Measurements from ENCODE around the gene SLK.

SLK gene

DNA sequence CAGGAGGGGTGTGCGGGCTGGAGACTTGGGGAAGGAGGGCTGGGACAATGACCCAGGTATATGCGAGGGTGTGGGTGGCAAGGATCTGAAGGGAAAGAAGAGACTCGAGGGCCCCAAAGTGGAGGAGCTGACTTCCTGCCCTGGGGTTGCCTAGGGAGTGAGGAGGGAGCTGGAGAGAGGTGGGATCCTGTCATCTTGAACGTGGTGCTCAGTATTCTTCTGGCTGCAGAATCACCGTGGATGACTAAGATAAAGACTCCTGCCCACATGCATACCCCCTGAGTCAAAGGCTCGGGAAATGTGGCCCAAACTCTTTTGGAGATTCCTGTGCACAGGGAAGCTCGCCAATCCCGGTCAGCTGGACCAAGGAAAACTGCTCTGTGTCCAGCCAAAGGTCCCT is 87.5 kb downstream of the SLK start:
- no peaks in the 10 kb centered on the region for H3K36me3 ChIP-seq (replicated peaks; ENCODE audit: low read depth, low read length)
- no peak overlapping the region for H2AFZ ChIP-seq (ENCODE audit: low read depth, low read length)
- no peak overlapping the region for H3K4me3 ChIP-seq (ENCODE audit: low read length)
- no peak overlapping the region for H3K4me2 ChIP-seq (ENCODE audit: low read length)
- no peak overlapping the region for H3K27ac ChIP-seq (ENCODE audit: low read length)
- TF ChIP-seq, protein P1, sequence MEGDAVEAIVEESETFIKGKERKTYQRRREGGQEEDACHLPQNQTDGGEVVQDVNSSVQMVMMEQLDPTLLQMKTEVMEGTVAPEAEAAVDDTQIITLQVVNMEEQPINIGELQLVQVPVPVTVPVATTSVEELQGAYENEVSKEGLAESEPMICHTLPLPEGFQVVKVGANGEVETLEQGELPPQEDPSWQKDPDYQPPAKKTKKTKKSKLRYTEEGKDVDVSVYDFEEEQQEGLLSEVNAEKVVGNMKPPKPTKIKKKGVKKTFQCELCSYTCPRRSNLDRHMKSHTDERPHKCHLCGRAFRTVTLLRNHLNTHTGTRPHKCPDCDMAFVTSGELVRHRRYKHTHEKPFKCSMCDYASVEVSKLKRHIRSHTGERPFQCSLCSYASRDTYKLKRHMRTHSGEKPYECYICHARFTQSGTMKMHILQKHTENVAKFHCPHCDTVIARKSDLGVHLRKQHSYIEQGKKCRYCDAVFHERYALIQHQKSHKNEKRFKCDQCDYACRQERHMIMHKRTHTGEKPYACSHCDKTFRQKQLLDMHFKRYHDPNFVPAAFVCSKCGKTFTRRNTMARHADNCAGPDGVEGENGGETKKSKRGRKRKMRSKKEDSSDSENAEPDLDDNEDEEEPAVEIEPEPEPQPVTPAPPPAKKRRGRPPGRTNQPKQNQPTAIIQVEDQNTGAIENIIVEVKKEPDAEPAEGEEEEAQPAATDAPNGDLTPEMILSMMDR (IDR thresholded peaks at IDR 0.05; ENCODE audit: low read depth, low read length), result no peak
- no peak for TF ChIP-seq EZH2phosphoT487 (IDR thresholded peaks at IDR 0.05; ENCODE audit: low read depth)
- H4K20me1 ChIP-seq (ENCODE audit: insufficient read depth, low read length), result no peaks in the 10 kb centered on the region
- H3K4me1 ChIP-seq (ENCODE audit: low read length), result no peaks in the 10 kb centered on the region
- H3K9ac ChIP-seq (ENCODE audit: low read length), result no peak overlapping the region
- no peaks in the 10 kb centered on the region for H3K27me3 ChIP-seq (ENCODE audit: low read depth, low read length)
- H3K9me3 ChIP-seq (ENCODE audit: insufficient read depth, low read length), result no peaks in the 10 kb centered on the region
- H3K79me2 ChIP-seq (ENCODE audit: low read length), result no peaks in the 10 kb centered on the region

DNA sequence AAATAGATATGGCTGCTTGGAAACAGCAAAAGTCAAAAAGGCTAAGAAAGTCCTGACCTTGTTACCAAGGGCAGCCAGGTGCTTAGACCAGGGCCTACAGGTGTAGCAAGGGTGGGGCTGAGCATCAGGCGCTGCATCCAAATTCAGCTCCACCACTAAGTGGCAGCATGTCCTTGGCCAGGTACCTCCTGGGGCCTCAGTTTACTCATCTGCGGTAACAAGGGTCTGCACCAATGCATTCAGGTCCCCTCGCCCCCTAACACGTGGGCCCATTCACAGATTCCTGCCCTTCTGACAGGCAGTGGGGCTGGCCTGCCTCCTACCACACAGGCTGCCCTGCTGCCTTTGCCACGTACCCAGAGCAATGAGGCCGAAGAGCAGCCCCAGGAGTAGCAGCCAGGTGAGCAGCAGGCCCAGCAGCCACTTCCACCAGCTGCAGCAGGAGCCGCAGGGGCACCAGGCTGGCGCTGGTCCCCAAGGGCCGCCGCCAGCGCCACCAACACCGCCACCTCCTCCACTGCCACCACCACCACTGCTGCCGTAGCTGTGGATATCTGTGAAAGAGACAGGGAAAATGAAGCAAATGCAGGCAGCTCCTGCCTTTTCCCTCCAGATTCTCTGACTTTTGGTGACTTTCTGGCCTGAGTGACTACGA is 89.8 kb downstream of the SLK start:
- no peaks in the 10 kb centered on the region for H3K9me3 ChIP-seq (ENCODE audit: insufficient read depth, low read length)
- no peak overlapping the region for H3K4me3 ChIP-seq (ENCODE audit: low read length)
- no peak overlapping the region for H3K27ac ChIP-seq (ENCODE audit: low read length)
- no peaks in the 10 kb centered on the region for H3K36me3 ChIP-seq (replicated peaks; ENCODE audit: low read depth, low read length)
- no peaks in the 10 kb centered on the region for H4K20me1 ChIP-seq (ENCODE audit: insufficient read depth, low read length)
- no peaks in the 10 kb centered on the region for H3K79me2 ChIP-seq (ENCODE audit: low read length)
- no peak for TF ChIP-seq EZH2phosphoT487 (IDR thresholded peaks at IDR 0.05; ENCODE audit: low read depth)
- TF ChIP-seq, protein P1 (IDR thresholded peaks at IDR 0.05; ENCODE audit: low read depth, low read length), result no peak
- no peaks in the 10 kb centered on the region for H3K27me3 ChIP-seq (ENCODE audit: low read depth, low read length)
- no peak overlapping the region for H2AFZ ChIP-seq (ENCODE audit: low read depth, low read length)
- no peak overlapping the region for H3K4me2 ChIP-seq (ENCODE audit: low read length)
- no peaks in the 10 kb centered on the region for H3K4me1 ChIP-seq (ENCODE audit: low read length)
- no peak overlapping the region for H3K9ac ChIP-seq (ENCODE audit: low read length)

DNA sequence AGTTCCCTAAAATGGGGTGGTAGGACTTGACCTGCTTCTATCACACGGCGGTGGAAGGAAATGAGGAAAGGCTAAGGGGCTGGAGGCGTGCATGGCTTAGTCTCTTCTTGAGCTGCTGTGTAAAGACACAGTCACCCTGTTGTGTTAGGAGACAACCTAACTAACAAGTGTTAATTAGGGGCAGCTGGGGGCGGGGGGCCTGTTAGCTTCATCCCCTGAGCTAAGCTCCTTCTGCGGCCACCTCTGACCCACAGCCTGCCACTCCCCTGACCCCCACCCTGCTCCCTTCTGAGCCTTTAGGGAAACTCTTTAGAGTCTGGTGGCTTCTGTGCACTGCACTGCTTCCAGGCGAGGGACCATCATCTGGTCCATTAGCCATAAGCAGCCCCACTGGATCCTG is 90.8 kb downstream of the SLK start:
- Histone ChIP-seq H3K36me3 (replicated peaks; ENCODE audit: low read depth, low read length) (no peaks in the 10 kb centered on the region), H2AFZ (ENCODE audit: low read depth, low read length) (no peak overlapping the region), H3K4me1 (ENCODE audit: low read length) (no peaks in the 10 kb centered on the region), H3K27me3 (ENCODE audit: low read depth, low read length) (no peaks in the 10 kb centered on the region), H4K20me1 (ENCODE audit: insufficient read depth, low read length) (no peaks in the 10 kb centered on the region), H3K9ac (ENCODE audit: low read length) (no peak overlapping the region), H3K79me2 (ENCODE audit: low read length) (no peaks in the 10 kb centered on the region), H3K27ac (ENCODE audit: low read length) (no peak overlapping the region), H3K4me2 (ENCODE audit: low read length) (no peak overlapping the region), H3K9me3 (ENCODE audit: insufficient read depth, low read length) (no peaks in the 10 kb centered on the region), H3K4me3 (ENCODE audit: low read length) (no peak overlapping the region)
- no peak for TF ChIP-seq EZH2phosphoT487 (IDR thresholded peaks at IDR 0.05; ENCODE audit: low read depth)
- TF ChIP-seq, protein P1 (IDR thresholded peaks at IDR 0.05; ENCODE audit: low read depth, low read length), result no peak

DNA sequence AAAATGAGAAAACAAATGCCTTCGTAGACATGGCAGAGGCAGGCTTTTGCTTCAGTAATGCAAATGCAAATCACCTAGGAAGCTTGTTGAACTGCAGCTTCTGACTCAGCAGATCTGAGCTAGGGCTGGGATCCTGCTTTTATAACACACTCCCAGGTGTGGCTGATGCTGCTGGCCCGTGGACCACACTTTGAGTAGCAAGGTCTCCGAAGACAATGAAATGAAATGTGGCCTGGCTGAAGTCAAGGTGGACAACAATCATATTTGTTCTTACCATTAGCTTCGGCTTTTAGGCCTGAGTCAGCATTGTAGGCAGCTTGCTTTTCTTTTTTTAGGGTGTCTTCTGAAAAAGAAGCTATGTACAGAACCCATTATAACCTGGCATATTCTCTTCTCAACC is 92.4 kb downstream of the SLK start:
- Histone ChIP-seq H3K9me3 (ENCODE audit: insufficient read depth, low read length) (no peaks in the 10 kb centered on the region), H3K4me2 (ENCODE audit: low read length) (no peak overlapping the region), H3K9ac (ENCODE audit: low read length) (no peak overlapping the region), H3K4me3 (ENCODE audit: low read length) (no peak overlapping the region), H4K20me1 (ENCODE audit: insufficient read depth, low read length) (no peaks in the 10 kb centered on the region), H3K27me3 (ENCODE audit: low read depth, low read length) (no peaks in the 10 kb centered on the region), H2AFZ (ENCODE audit: low read depth, low read length) (no peak overlapping the region), H3K27ac (ENCODE audit: low read length) (no peak overlapping the region), H3K4me1 (ENCODE audit: low read length) (no peaks in the 10 kb centered on the region), H3K79me2 (ENCODE audit: low read length) (no peaks in the 10 kb centered on the region), H3K36me3 (replicated peaks; ENCODE audit: low read depth, low read length) (no peaks in the 10 kb centered on the region)
- no peak for TF ChIP-seq EZH2phosphoT487 (IDR thresholded peaks at IDR 0.05; ENCODE audit: low read depth)
- TF ChIP-seq, protein P1 (IDR thresholded peaks at IDR 0.05; ENCODE audit: low read depth, low read length), result no peak

All from OCI-LY3 (cell line).